A549 treated with GW870086 at 1 μM for 4 hours (cell line): ENCODE measurements around the gene KDM1B. TPM values are rescaled to one million over a fixed set of nuclear protein-coding genes. Genes with fewer than 3 reads are reported as not detected.

Experiments used
- total RNA-seq: library from RNA; stranded (reverse); fragments of 200-300 nt; extraction: Qiagen RNA extraction; gene quantifications from 5 replicates; pipeline ENCODE4 v1.2.3, GENCODE V29; 2022; ENCODE audit warnings: low read depth

KDM1B gene, protein sequence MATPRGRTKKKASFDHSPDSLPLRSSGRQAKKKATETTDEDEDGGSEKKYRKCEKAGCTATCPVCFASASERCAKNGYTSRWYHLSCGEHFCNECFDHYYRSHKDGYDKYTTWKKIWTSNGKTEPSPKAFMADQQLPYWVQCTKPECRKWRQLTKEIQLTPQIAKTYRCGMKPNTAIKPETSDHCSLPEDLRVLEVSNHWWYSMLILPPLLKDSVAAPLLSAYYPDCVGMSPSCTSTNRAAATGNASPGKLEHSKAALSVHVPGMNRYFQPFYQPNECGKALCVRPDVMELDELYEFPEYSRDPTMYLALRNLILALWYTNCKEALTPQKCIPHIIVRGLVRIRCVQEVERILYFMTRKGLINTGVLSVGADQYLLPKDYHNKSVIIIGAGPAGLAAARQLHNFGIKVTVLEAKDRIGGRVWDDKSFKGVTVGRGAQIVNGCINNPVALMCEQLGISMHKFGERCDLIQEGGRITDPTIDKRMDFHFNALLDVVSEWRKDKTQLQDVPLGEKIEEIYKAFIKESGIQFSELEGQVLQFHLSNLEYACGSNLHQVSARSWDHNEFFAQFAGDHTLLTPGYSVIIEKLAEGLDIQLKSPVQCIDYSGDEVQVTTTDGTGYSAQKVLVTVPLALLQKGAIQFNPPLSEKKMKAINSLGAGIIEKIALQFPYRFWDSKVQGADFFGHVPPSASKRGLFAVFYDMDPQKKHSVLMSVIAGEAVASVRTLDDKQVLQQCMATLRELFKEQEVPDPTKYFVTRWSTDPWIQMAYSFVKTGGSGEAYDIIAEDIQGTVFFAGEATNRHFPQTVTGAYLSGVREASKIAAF
- 7.1 to 8.8 TPM (median 7.7 TPM) in 5 replicates for total RNA-seq

DNA sequence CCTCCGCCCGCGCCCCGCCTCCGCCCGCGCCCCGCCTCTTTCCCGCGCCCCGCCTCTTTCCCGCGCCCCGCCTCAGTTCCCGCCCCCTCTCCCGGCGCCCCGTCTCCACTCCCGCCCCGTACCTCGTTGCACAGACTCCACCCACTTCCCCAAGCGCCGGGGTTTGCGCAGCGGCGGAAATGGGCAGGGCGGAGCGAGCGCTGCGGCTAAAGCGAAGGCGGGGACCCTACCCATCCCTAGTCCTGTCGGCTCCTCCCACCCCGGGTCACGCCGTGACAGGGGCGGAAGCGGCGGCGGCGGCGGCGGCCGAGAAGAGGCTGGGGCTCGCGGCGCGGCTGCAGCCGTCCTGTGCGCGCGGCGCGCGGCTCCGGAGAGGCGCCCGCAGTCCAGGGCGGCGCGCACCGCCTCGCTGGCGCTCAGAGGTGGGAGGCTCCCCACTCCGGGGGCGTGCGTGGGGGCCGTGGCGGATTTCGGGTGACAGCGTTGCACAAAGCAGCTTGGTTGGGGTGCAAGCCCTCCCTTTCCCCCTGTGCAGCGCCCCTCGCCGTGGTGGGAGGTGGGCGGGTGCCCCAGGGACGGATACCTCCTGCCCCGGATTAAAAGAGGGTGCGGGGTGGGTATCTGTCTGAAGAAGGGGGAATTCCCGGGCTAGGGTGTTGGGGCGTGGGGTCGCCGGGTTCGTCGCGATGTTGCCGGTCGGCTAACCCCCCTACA is at the start of gene KDM1B:
Gene KDM1B (plus strand): TSS at position 273 of the 714 bp plus-strand sequence. CDS start 4,474 bp downstream, outside the sequence.

DNA sequence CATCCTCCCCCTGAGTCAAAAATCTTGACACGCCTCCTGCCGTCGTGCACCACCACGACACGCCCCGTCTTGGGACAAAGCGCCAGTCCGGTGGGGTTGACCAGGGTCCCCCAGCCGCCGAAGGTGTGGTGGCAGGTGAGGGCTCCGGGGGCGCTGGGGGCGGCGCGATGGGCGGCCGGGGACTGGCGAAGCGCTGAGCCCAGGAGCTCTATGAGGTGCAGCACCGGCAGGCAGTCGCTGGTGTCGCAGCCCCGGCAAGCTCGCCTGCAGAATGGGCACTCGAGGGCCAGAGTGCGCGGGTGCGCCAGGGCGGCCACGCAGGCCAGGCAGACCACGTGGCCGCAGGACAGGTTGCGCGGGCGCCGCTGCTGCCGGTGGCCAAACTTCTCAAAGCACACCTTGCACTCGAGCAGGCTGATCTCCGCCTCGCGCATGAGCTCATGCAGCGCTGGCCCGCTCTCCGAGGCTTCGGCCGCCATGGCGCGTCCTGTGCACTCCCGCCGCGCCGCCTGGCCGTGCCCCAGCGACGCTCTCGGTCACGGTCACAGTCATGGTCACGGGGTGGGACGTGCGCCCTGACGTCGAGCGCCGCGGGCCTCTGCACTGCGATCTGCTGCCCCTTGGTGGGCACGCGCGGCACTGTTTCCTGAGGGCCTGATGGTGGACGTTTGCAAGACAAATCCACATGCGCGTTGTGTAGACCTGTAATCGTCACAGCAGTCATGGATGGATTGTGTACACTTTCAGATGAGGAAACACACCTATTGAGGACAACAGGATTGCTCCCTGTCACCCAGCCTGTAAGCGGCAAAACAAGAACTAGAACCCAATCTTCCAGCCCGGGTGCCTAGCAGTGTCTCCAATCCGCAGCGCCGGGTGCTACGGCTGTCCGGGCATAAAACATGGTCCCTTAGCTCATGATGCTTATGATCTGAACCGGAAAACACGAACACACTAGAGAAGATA is 32.8 kb upstream of the KDM1B start, which contains the start of gene NHLRC1:
Gene NHLRC1 (minus strand): TSS at position 550 of the 966 bp plus-strand sequence. CDS start 71 bp downstream, at position 479.

DNA sequence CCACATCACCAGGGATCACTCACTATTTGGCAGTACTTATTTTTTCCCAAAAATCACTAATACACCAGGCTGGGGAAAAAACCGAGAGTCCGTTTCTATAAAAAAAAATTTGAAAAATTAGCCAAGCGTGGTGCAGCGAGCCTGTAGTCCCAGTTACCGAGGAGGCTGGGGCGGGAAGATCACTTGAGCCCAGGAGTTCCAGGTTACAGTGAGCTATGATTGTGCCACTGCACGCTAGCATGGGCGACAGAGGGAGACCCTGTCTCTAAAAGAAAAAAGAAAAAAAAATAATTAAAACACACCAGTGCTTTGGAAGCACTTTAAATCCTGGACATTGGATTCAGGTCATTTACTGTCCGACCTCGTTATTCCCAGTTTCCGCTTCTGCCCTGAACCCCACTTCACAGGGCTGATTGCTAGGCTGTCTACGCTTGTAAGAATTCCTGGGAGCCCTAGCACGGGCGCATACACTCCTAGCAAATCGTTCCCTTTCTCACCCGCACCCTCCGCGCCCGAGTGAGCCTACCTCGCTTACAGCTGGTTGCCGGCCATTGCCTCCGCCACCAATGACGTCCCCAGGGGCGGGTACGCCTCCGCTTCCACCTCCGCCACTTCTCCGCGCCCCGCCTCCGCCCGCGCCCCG is 594 bp upstream of the KDM1B start, which contains the start of gene TPMT:
Gene TPMT (minus strand): TSS at position 571 of the 643 bp plus-strand sequence. CDS start 5,950 bp downstream, outside the sequence.

DNA sequence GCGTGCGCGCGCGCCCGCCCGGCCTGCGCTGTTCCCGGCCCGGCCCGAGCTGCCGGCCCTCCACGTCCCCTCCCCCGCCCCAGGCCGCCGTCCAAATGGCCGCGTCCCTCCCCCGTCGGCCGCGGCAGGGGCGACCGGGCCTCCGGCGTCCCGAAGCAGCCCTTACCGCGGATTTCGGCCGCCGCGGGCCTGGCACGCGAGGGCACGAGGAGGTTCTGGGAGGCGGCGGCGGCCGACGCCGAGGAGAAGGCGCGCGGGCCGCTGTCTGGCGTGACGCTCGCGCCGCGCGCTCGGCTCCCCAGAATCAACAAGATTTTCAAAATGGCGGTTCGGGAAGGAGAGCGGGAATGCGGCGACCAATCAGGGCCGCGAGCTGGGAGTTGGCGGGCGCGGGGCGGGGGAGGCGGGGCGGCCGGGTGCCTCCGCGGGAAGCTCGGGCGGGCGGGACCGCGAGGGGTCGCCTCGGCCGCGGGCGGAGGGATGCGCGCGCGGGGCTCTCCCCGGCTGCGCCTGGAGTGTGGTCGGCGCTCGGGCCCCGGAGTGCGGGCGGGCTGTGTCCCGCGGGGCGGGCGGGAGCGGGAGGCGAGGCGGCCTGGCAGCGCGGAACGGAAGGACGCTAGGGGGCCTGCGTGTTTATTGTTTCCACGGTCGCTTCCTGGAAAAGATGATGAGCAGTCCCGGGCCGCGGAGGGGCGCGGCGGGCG is 109.1 kb downstream of the KDM1B start, which contains the start of gene DEK:
Gene DEK (minus strand): TSS at position 312 of the 704 bp plus-strand sequence. CDS start 543 bp downstream, outside the sequence.

Other genes with a start within 250 kb of the KDM1B start
- gene KIF13A, start 167.8 kb upstream of the KDM1B start, total RNA-seq = 17.6 to 21.4 TPM (median 19.3 TPM) in 5 replicates
- 1.4 to 1.9 TPM (median 1.7 TPM) in 5 replicates for gene NHLRC1, start 32.7 kb upstream of the KDM1B start, total RNA-seq
- gene TPMT, start 345 bp upstream of the KDM1B start, total RNA-seq = 5.6 to 6.7 TPM (median 5.9 TPM) in 5 replicates
- 69.1 to 94.3 TPM (median 81.8 TPM) in 5 replicates for gene DEK, start 109.1 kb downstream of the KDM1B start, total RNA-seq
- 0.08 to 0.50 TPM (median 0.31 TPM) in 5 replicates for gene RNF144B, start 231.9 kb downstream of the KDM1B start, total RNA-seq